Endodermal cell (in vitro differentiated cells): ENCODE results near the gene ST3GAL4. TPM values are rescaled to one million over a fixed set of nuclear protein-coding genes. Genes with fewer than 3 reads are reported as not detected.

Source experiments
- DNase-seq: peaks from one replicate; pipeline ENCODE4 v3.0.0-alpha.2; 2017
- H3K27ac ChIP-seq: 2 replicates; pipeline ENCODE4 v1.5.1; 2013; ENCODE audit warnings: mild to moderate bottlenecking, low read depth, low read length, moderate library complexity
- H3K27me3 ChIP-seq: 2 replicates; pipeline ENCODE4 v1.6.1; 2013; ENCODE audit warnings: mild to moderate bottlenecking, low read length, moderate library complexity; ENCODE audit not compliant: insufficient read depth, control insufficient read depth, poor library complexity, severe bottlenecking
- H3K36me3 ChIP-seq: 2 replicates; pipeline ENCODE4 v1.7.0; 2013; ENCODE audit warnings: mild to moderate bottlenecking, low read length, moderate library complexity; ENCODE audit not compliant: control insufficient read depth, insufficient read depth
- H3K4me1 ChIP-seq: one replicate; pipeline ENCODE4 v1.7.0; 2013; ENCODE audit warnings: low read length; ENCODE audit not compliant: control insufficient read depth, insufficient read depth
- H3K4me3 ChIP-seq: 2 replicates; pipeline ENCODE4 v1.5.1; 2013; ENCODE audit warnings: mild to moderate bottlenecking, low read length, moderate library complexity
- H3K9ac ChIP-seq: 2 replicates; pipeline ENCODE4 v1.6.1; 2013; ENCODE audit warnings: mild to moderate bottlenecking, low read length, moderate library complexity; ENCODE audit not compliant: poor library complexity, severe bottlenecking; ENCODE audit errors: extremely low read depth
- H3K9me3 ChIP-seq: 2 replicates; pipeline ENCODE4 v1.6.1; 2013; ENCODE audit warnings: mild to moderate bottlenecking, low read length, moderate library complexity; ENCODE audit not compliant: control insufficient read depth
- H3K27ac Mint-ChIP-seq: 2 replicates; pipeline ENCODE4 v1.8.0; 2020; ENCODE audit warnings: mixed read lengths
- H3K27me3 Mint-ChIP-seq: 2 replicates; pipeline ENCODE4 v1.8.0; 2021; ENCODE audit warnings: mild to moderate bottlenecking, mixed read lengths; ENCODE audit not compliant: insufficient read depth
- H3K36me3 Mint-ChIP-seq: 2 replicates; pipeline ENCODE4 v1.8.0; 2020; ENCODE audit warnings: low read depth, mixed read lengths
- H3K4me1 Mint-ChIP-seq: 2 replicates; pipeline ENCODE4 v1.8.0; 2020; ENCODE audit warnings: mixed read lengths
- H3K4me3 Mint-ChIP-seq: 2 replicates; pipeline ENCODE4 v1.8.0; 2020; ENCODE audit warnings: mild to moderate bottlenecking, moderate library complexity, mixed read lengths
- H3K9me3 Mint-ChIP-seq: 2 replicates; pipeline ENCODE4 v1.8.0; 2020; ENCODE audit warnings: mild to moderate bottlenecking, mixed read lengths
- WGBS, 2 experiments: methylation state at CpG; one replicate each; pipeline versions ENCODE4 v1.1.5 to v1.1.7; 2013; ENCODE audit warnings: missing lambda C conversion rate in 2 of 2, mixed read lengths in 1 of 2; ENCODE audit not compliant: insufficient coverage in 1 of 2, insufficient read length in 1 of 2; 5-methylcytosine and 5-hydroxymethylcytosine counted together
- total RNA-seq, 2 donors: library from RNA; stranded (reverse); fragmentation: NEBNext Ultra II Directional in 1 of 2; extraction: Animal tissue kit (Norgen Biotek cat#: 25700) in 1 of 2; gene quantifications; 2 replicates in 1 of 2; 3 replicates in 1 of 2; pipeline ENCODE4 v1.2.1, GENCODE V29; 2021
- TF ChIP-seq, protein P1 (sequence below): fragments of 200-600 bp; sonication (generic); conservative IDR thresholded peaks from 2 replicates; pipeline ENCODE4 v1.5.0; 2021; ENCODE audit warnings: antibody characterized with exemption, mild to moderate bottlenecking

The ST3GAL4 gene
- total RNA-seq, 2 donors from 2014 or later, result 16.5 to 21.5 TPM

DNA sequence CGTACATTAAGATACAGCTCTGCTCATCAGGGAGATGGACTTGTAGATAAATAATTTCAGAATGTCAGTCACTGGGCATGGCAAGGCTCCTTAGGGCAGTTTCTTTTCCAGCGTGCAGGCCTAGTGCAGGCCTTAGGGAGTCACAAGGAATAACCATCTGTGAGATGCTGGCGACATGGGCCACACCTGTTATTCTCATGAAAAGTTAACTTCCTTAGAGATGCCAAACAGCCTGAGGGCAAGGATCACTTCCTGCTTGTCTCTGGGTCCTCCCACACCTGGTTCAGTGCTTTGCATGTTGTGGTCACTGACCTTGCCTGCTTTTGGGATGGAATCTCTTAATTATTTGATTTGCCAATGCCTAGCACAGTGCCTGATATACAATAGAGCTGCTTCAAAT is 70.6 kb downstream of the ST3GAL4 start:
- H3K27ac ChIP-seq, result no peak overlapping the region
- Mint-ChIP-seq H3K27me3 (peaks cover 40% of the 10 kb centered on the region), H3K4me3 (no peak overlapping the region), H3K9me3 (no peaks in the 10 kb centered on the region), H3K4me1 (peaks cover 2% of the 10 kb centered on the region), H3K27ac (no peak overlapping the region), H3K36me3 (no peaks in the 10 kb centered on the region)
- H3K4me1 ChIP-seq, result no peaks in the 10 kb centered on the region
- WGBS, 2 experiments, result 93 to 98% methylated on average over 3 of the region's 3 CpGs
- no peaks in the 10 kb centered on the region for H3K36me3 ChIP-seq
- H3K4me3 ChIP-seq, result no peak overlapping the region
- peaks cover 40% of the 10 kb centered on the region for H3K27me3 ChIP-seq
- DNase-seq, result no peak
- H3K9me3 ChIP-seq, result no peaks in the 10 kb centered on the region
- TF ChIP-seq, protein P1, sequence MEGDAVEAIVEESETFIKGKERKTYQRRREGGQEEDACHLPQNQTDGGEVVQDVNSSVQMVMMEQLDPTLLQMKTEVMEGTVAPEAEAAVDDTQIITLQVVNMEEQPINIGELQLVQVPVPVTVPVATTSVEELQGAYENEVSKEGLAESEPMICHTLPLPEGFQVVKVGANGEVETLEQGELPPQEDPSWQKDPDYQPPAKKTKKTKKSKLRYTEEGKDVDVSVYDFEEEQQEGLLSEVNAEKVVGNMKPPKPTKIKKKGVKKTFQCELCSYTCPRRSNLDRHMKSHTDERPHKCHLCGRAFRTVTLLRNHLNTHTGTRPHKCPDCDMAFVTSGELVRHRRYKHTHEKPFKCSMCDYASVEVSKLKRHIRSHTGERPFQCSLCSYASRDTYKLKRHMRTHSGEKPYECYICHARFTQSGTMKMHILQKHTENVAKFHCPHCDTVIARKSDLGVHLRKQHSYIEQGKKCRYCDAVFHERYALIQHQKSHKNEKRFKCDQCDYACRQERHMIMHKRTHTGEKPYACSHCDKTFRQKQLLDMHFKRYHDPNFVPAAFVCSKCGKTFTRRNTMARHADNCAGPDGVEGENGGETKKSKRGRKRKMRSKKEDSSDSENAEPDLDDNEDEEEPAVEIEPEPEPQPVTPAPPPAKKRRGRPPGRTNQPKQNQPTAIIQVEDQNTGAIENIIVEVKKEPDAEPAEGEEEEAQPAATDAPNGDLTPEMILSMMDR, result no peak
- H3K9ac ChIP-seq, result no peak overlapping the region

GRCh38 chr11:126426820-126427749 is 71.6 kb downstream of the ST3GAL4 start:
- H3K9me3 ChIP-seq, result no peaks in the 10 kb centered on the region
- Mint-ChIP-seq H3K36me3 (no peaks in the 10 kb centered on the region), H3K4me1 (no peaks in the 10 kb centered on the region), H3K4me3 (no peak overlapping the region), H3K27me3 (peaks cover 30% of the 10 kb centered on the region), H3K27ac (no peak overlapping the region), H3K9me3 (no peaks in the 10 kb centered on the region)
- H3K27ac ChIP-seq, result no peak overlapping the region
- no peaks in the 10 kb centered on the region for H3K36me3 ChIP-seq
- no peak overlapping the region for H3K4me3 ChIP-seq
- DNase-seq, result no peak
- 89 to 93% methylated on average over 11 to 14 of the region's 14 CpGs for WGBS, 2 experiments
- H3K27me3 ChIP-seq, result peaks cover 30% of the 10 kb centered on the region
- TF ChIP-seq, protein P1, result no peak
- no peak overlapping the region for H3K9ac ChIP-seq
- no peaks in the 10 kb centered on the region for H3K4me1 ChIP-seq

- peaks cover 12% of the 10 kb centered on the region for H3K4me1 Mint-ChIP-seq
- no peaks in the 10 kb centered on the region for H3K36me3 ChIP-seq
- H3K27ac Mint-ChIP-seq, result no peak overlapping the region
Measured at GRCh38 chr11:126430581-126431335, 75.3 kb downstream of the ST3GAL4 start.

More at GRCh38 chr11:126430581-126431335, 75.3 kb downstream of the ST3GAL4 start:
- Histone ChIP-seq H3K9me3 (no peaks in the 10 kb centered on the region), H3K27me3 (no peaks in the 10 kb centered on the region), H3K27ac (no peak overlapping the region), H3K9ac (no peak overlapping the region), H3K4me3 (no peak overlapping the region), H3K4me1 (no peaks in the 10 kb centered on the region)
- Mint-ChIP-seq H3K4me3 (no peak overlapping the region), H3K9me3 (no peaks in the 10 kb centered on the region), H3K36me3 (no peaks in the 10 kb centered on the region), H3K27me3 (peaks cover 5% of the 10 kb centered on the region)
- 91 to 93% methylated on average over 8 to 10 of the region's 10 CpGs for WGBS, 2 experiments
- TF ChIP-seq, protein P1, result no peak
- no peak for DNase-seq
